Measurements from ENCODE around the gene P2RX6. TPM values are rescaled to one million over a fixed set of nuclear protein-coding genes. Genes with fewer than 3 reads are reported as not detected.

Gene P2RX6
- polyA plus RNA-seq, 1 of the 3 experiments (the other 2 are of a cell fraction): 7.1 TPM

- no peaks in the 10 kb centered on the region for H3K4me1 ChIP-seq (ENCODE audit: control insufficient read depth in 1 of 2, insufficient read depth in 2 of 2, low read depth in 1 of 2, low read length in 1 of 2)
- no peak overlapping the region for H3K9ac ChIP-seq
- no peak overlapping the region for H2AFZ ChIP-seq (ENCODE audit: low read depth)
- no peak overlapping the region for H3K4me2 ChIP-seq
- no peaks in the 10 kb centered on the region for H4K20me1 ChIP-seq (ENCODE audit: insufficient read depth)
- no peak for TF ChIP-seq ELF1 (IDR thresholded peaks at IDR 0.05)
- H3K27me3 ChIP-seq (ENCODE audit: insufficient read depth): no peaks in the 10 kb centered on the region
- WGBS (ENCODE audit: low lambda C conversion rate): 86% methylated on average over 11 of the region's 21 CpGs
- no peaks in the 10 kb centered on the region for H3K9me3 ChIP-seq
- H3K36me3 ChIP-seq (replicated peaks in 1 of 2; ENCODE audit: control insufficient read depth in 1 of 2, insufficient read depth in 2 of 2, low read length in 1 of 2): peaks cover 5 to 66% of the 10 kb centered on the region in 2 experiments
- DNase-seq: no peak
- no peaks in the 10 kb centered on the region for H3F3A ChIP-seq (replicated peaks; ENCODE audit: insufficient read depth)
- no peaks in the 10 kb centered on the region for H3K79me2 ChIP-seq (ENCODE audit: insufficient read depth)
- ChIA-PET CTCF (no interaction called here), POLR2A (no interaction called here)
- no peak overlapping the region for H3K27ac ChIP-seq (ENCODE audit: low read depth in 2 of 2, low read length in 1 of 2)
- no peak overlapping the region for H3K4me3 ChIP-seq (ENCODE audit: low read depth in 2 of 2, low read length in 1 of 2)
- H3K9me2 ChIP-seq: no peaks in the 10 kb centered on the region
These were observed 22.3 kb upstream of the P2RX6 start for GRCh38 chr22:20992456-20993303.

- Histone ChIP-seq H4K20me1 (ENCODE audit: insufficient read depth) (no peaks in the 10 kb centered on the region), H3K4me2 (no peak overlapping the region), H3K79me2 (ENCODE audit: insufficient read depth) (no peaks in the 10 kb centered on the region), H2AFZ (ENCODE audit: low read depth) (no peak overlapping the region), H3K9ac (no peak overlapping the region), H3K9me2 (no peaks in the 10 kb centered on the region), H3K27me3 (ENCODE audit: insufficient read depth) (no peaks in the 10 kb centered on the region), H3K27ac (ENCODE audit: low read depth in 2 of 2, low read length in 1 of 2) (no peak overlapping the region), H3K4me1 (ENCODE audit: control insufficient read depth in 1 of 2, insufficient read depth in 2 of 2, low read depth in 1 of 2, low read length in 1 of 2) (no peaks in the 10 kb centered on the region), H3F3A (replicated peaks; ENCODE audit: insufficient read depth) (no peaks in the 10 kb centered on the region), H3K9me3 (no peaks in the 10 kb centered on the region), H3K36me3 (replicated peaks in 1 of 2; ENCODE audit: control insufficient read depth in 1 of 2, insufficient read depth in 2 of 2, low read length in 1 of 2) (peaks cover 0 to 71% of the 10 kb centered on the region in 2 experiments), H3K4me3 (ENCODE audit: low read depth in 2 of 2, low read length in 1 of 2) (no peak overlapping the region)
- no peak for DNase-seq
- 95% methylated on average over 21 of the region's 29 CpGs for WGBS (ENCODE audit: low lambda C conversion rate)
- TF ChIP-seq TAF1 (IDR thresholded peaks at IDR 0.05; ENCODE audit: borderline replicate concordance, low read depth, low read length) (no peak), RXRA (IDR thresholded peaks at IDR 0.05; ENCODE audit: borderline replicate concordance, low read depth) (no peak), EP300 (IDR thresholded peaks at IDR 0.05; ENCODE audit: borderline replicate concordance in 1 of 2, low read depth in 1 of 2, low read length in 1 of 2) (no peak), SMC3 (IDR thresholded peaks at IDR 0.05; ENCODE audit: low read depth, low read length) (no peak), NFIC (IDR thresholded peaks at IDR 0.05; ENCODE audit: borderline replicate concordance) (no peak), GATA2 (CRISPR knock-in tag; IDR thresholded peaks at IDR 0.05) (no peak), POLR2AphosphoS5 (IDR thresholded peaks at IDR 0.05; ENCODE audit: low read depth, low read length) (no peak), USF2 (IDR thresholded peaks at IDR 0.05; ENCODE audit: borderline replicate concordance, low read depth, low read length) (no peak), FOXM1 (IDR thresholded peaks at IDR 0.05; ENCODE audit: low read depth) (no peak), YY1 (IDR thresholded peaks at IDR 0.05; ENCODE audit: low read depth) (no peak)
- TF ChIP-seq, protein P1, sequence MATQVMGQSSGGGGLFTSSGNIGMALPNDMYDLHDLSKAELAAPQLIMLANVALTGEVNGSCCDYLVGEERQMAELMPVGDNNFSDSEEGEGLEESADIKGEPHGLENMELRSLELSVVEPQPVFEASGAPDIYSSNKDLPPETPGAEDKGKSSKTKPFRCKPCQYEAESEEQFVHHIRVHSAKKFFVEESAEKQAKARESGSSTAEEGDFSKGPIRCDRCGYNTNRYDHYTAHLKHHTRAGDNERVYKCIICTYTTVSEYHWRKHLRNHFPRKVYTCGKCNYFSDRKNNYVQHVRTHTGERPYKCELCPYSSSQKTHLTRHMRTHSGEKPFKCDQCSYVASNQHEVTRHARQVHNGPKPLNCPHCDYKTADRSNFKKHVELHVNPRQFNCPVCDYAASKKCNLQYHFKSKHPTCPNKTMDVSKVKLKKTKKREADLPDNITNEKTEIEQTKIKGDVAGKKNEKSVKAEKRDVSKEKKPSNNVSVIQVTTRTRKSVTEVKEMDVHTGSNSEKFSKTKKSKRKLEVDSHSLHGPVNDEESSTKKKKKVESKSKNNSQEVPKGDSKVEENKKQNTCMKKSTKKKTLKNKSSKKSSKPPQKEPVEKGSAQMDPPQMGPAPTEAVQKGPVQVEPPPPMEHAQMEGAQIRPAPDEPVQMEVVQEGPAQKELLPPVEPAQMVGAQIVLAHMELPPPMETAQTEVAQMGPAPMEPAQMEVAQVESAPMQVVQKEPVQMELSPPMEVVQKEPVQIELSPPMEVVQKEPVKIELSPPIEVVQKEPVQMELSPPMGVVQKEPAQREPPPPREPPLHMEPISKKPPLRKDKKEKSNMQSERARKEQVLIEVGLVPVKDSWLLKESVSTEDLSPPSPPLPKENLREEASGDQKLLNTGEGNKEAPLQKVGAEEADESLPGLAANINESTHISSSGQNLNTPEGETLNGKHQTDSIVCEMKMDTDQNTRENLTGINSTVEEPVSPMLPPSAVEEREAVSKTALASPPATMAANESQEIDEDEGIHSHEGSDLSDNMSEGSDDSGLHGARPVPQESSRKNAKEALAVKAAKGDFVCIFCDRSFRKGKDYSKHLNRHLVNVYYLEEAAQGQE (IDR thresholded peaks at IDR 0.05; ENCODE audit: low read depth, low read length): no peak
- TF ChIP-seq, protein P2, sequence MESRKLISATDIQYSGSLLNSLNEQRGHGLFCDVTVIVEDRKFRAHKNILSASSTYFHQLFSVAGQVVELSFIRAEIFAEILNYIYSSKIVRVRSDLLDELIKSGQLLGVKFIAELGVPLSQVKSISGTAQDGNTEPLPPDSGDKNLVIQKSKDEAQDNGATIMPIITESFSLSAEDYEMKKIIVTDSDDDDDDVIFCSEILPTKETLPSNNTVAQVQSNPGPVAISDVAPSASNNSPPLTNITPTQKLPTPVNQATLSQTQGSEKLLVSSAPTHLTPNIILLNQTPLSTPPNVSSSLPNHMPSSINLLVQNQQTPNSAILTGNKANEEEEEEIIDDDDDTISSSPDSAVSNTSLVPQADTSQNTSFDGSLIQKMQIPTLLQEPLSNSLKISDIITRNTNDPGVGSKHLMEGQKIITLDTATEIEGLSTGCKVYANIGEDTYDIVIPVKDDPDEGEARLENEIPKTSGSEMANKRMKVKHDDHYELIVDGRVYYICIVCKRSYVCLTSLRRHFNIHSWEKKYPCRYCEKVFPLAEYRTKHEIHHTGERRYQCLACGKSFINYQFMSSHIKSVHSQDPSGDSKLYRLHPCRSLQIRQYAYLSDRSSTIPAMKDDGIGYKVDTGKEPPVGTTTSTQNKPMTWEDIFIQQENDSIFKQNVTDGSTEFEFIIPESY (IDR thresholded peaks at IDR 0.05; ENCODE audit: borderline replicate concordance, low read depth): no peak
- TF ChIP-seq, protein P3, sequence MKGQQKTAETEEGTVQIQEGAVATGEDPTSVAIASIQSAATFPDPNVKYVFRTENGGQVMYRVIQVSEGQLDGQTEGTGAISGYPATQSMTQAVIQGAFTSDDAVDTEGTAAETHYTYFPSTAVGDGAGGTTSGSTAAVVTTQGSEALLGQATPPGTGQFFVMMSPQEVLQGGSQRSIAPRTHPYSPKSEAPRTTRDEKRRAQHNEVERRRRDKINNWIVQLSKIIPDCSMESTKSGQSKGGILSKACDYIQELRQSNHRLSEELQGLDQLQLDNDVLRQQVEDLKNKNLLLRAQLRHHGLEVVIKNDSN (IDR thresholded peaks at IDR 0.05; ENCODE audit: borderline replicate concordance, low read depth): no peak
- ChIA-PET POLR2A (interaction anchor here (1.1 kb wide), 1 partner anchor 11 kb away, joined by 4 read pairs; the partner anchor contains the start of gene LZTR1), CTCF (interaction anchor here (1.3 kb wide), 1 partner anchor 12 kb away, joined by 3 read pairs; the partner anchor contains the start of gene LZTR1)
These were observed 21.4 kb upstream of the P2RX6 start for GRCh38 chr22:20993304-20994127.

Measured in SK-N-SH (cell line).